Superior temporal gyrus (tissue), 1 donor: ENCODE data around the gene SUSD3.
A peak's percentile ranks its signal among the peaks of the same experiment; 100 is the strongest.

Experiments
- DNase-seq: peaks from one replicate; pipeline ENCODE4 v3.0.0-alpha.2; 2016; ENCODE audit errors: extremely low spot score

Gene SUSD3

GRCh38 chr9:93123561-93124283 lies 65.2 kb downstream of the SUSD3 start:
- DNase-seq = no peak

- no peak for DNase-seq
These were observed 66.3 kb downstream of the SUSD3 start for GRCh38 chr9:93124793-93125192.

- no peak for DNase-seq
These were observed 66.9 kb downstream of the SUSD3 start for GRCh38 chr9:93125331-93125894.

DNA sequence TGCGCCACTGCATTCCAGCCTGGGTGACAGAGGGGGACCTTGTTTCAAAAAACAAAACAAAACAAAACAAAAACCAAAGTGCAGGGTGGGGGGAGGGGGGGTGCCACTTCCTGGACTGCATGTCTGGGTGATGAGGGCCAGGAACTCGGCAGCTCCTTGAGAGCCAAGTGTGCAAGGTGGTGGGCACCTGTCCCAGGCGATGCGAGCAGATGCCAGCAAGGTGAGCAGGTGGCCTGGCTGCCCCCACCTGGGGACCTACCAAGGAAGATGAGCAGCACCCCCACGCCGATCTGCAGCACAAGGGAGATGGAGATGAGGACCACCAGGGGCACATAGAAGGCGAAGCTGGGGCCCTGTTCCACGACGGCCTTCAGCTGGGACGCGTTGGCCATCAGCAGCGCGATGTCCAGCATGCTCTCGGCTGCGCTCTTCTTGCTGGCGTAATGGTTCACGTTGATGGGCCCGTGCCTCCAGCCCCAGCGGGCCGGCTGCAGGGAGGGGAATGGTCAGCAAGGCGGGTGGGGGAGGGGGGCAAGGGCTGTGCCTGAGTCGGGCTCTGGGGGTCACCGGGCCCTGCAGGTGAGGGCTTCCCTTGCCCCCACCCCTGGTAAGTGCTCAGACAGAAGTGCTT lies 67.8 kb downstream of the SUSD3 start:
- DNase-seq = no peak

DNA sequence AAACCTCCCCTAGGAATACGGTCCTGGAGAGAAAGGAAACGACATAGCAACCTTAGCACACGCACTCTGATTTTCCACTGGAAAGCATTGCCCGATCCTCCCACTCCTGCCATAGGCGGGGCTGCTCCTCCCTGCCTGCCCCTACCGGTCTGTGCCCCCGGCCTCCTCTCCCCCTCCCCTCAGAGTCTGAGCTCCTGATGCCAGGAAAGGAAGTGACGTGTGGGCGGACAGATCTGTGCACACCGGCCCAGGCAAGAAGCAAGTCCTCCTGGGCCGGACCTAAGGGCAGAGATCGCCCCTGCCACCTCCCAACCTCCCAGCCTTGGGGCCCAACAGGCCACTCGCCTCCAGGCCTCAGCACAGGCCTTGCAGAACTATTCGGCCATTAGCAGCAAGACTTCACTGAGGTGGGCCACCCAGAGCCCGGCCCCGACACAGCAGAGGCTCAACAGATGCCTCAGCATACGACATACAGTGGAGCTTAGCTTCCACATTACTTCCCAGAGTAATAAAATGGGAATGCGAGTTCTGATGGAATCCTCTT lies 68.4 kb downstream of the SUSD3 start:
- DNase-seq = no peak

DNA sequence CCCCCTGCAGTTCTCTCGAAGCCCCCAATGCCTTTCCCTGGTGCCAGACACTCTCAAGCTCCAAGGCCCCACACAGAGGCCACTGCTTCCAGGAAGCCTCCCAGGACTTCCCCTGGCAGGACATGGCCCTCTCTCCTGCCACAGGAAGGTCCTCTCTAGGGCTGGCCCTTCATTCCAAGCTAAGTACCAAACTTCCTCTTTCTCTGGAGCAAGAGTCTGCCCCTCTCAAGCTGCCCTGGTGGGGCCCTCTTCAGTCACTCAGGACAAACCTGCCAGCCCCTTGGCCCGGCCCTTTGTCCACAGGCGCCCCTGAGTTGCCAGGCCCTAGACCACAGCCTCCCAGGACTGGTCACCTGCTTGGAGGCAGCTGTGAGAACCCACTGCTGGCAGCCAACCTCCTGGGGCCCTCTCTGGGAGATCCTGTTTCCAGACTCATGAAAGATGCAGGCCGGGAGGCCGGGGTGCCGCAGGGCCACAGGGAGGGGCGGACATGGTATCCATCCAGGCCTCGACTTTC lies 69.0 kb downstream of the SUSD3 start:
- no peak for DNase-seq

DNA sequence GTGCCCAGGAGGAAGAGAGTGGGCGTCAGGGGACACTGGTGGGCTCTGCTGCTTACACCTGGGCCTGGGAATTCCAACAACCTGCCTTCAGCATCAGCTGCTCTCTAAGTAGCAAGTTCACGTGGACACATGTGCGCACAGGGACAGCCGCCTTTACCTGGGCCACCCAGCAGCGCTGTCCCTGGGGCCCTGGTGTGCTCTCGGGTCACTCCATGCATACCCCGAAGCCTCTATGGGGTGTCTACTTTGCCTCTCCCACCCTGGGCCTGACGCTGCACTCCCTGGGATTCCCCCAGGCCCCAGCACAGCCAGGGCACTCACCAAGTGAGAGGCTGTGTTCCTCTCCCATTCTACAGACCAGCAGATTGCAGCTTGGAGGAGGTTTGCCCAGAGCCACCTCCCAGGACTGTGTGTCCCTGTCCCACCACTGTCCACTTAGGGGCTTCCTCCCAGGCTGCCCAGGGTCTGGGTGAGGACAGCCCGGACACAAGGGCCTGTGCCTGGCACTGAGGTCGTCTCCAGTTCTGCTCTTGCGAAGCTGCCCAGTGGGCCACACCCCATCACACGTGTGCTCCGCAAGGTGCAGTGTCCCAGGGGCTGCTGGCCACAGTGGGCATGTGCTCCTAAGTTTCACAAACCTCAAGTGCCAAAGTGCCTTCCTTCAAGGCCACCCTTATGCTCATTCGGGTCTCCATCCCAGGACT lies 69.7 kb downstream of the SUSD3 start:
- no peak for DNase-seq

DNA sequence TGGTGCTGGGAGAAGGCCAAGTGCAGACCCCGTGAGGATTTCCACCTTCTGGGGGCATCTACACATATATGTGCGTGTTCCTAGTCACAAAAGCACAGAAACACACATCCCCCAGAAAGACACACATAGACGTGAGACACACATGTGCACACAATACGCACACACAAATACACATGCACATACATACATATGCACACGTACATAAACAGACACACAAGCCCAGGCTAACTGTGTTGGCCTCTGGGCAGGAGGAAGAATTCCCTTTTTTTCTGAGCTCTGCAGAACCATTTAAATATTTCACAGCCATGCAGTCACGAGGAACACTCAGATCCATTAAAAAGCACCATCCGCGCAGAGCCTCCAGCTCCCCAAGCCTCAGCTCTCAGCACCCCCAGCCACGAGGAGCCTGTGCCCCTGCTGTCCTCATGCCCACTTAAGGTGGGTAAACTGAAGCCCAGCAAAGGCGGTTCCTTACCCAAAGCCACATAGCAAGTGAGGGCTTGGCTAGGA lies 70.3 kb downstream of the SUSD3 start:
- no peak for DNase-seq

GRCh38 chr9:93129286-93129685 lies 70.8 kb downstream of the SUSD3 start:
- DNase-seq = no peak

GRCh38 chr9:93129691-93130500 lies 71.4 kb downstream of the SUSD3 start:
- no peak for DNase-seq

- DNase-seq = no peak
These were observed 72.5 kb downstream of the SUSD3 start for GRCh38 chr9:93130861-93131481.

GRCh38 chr9:93131599-93132286 lies 73.2 kb downstream of the SUSD3 start:
- no peak for DNase-seq

GRCh38 chr9:93132287-93132927 lies 73.9 kb downstream of the SUSD3 start:
- DNase-seq = no peak

DNA sequence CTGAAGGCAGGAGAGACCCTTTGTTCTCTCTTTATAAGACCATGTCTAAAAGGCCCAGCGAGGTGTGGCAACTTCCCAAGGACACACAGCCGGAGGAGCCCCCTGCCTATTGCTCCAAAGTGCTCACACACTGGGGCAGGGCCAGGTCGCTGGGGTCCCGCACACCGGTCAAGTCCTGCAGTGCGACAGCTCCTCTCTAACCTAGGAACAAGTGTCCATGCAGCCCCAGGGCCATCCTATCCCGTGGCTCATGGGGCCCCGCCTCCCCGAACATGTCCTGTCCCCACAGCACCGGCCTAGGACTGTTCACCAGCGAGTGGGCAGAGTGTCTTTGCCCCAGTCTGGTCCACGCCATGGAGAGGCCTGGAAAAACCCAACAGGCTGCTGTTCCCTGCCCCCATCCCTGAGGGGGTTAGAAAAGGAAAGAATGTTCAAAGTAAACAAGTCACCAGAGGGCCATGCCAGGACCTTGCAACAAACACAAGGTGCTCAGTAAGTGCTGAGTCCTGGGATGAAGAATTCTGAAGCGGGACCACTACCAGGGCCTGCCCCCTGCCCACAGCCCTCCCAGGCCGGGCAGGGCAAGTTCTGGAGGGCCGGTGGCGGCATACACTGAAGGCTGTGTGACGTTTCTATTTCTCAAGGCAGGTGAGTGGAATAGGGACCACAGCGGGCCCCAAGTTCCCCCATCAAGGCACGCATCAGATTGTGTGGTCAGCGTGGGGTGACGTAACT lies 74.6 kb downstream of the SUSD3 start:
- DNase-seq = peak; percentile 71

GRCh38 chr9:93133681-93134014 lies 75.1 kb downstream of the SUSD3 start:
- no peak for DNase-seq

DNA sequence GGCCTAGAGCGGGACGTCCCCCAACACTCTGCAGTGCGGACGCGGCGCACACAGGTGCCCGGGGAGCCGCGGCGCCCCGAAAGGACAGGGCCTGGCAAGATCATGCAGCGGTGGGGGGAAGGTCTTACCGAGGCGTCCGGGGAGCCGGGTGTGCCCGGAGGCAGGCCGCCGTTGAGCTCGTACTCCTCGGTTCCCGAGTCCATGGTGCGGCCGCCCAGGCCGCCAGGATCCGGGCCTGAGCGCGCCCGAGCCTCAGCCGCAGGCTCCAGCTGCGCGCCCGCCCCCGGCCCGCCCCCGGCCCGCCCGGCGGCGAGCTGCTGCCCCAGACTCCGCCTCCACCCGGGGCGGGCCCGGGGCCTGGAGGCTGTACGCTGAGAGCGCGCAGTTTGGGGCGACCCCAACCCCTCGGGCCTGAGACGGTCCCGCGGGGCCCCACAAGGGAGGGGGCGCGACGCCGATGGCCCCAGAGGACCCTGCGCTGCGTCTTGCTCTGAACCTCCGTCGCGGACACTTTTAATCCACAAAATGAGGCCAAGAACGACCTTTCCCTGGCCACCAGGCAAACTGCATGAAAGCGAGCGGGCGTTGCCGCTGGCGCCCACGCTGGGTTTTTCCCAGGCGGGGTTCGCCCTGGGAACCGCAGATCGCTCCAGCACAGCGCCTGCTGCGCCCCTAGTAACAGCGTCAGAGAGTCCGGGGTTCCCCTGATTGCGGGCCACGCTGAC lies 75.7 kb downstream of the SUSD3 start, which contains the start of gene NINJ1:
NINJ1 (minus strand) TSS at position 237 of the 725 bp plus-strand sequence; CDS start at position 203, 34 bp downstream.
- DNase-seq = peak; percentile 58
